Endothelial cell of umbilical vein (primary cell): ENCODE data around the gene PNPLA1.

Experiments
- CTCF ChIP-seq, 2 donors: IDR thresholded peaks; 1 replicate in 1 of 2; 2 replicates in 1 of 2; pipeline ENCODE4 v1.5.1; 2011; ENCODE audit warnings: low read length in 2 of 2, mild to moderate bottlenecking in 2 of 2, moderate library complexity in 2 of 2, control low read depth in 1 of 2, inconsistent platforms in 1 of 2, low read depth in 1 of 2; ENCODE audit not compliant: insufficient read depth in 1 of 2; ENCODE audit errors: extremely low read depth in 1 of 2
- EZH2 ChIP-seq: IDR thresholded peaks from 2 replicates; pipeline ENCODE4 v1.6.1; 2012; ENCODE audit warnings: borderline replicate concordance, low read depth, mild to moderate bottlenecking, moderate library complexity, low read length, inconsistent platforms; ENCODE audit not compliant: severe bottlenecking
- FOS ChIP-seq: IDR thresholded peaks from 2 replicates; pipeline ENCODE4 v1.6.1; 2011; ENCODE audit warnings: mild to moderate bottlenecking, low read length, moderate library complexity, borderline replicate concordance; ENCODE audit not compliant: insufficient read depth
- GATA2 ChIP-seq: IDR thresholded peaks from 2 replicates; pipeline ENCODE4 v1.7.0; 2011; ENCODE audit warnings: low read depth, mild to moderate bottlenecking, moderate library complexity, mixed read lengths, low read length; ENCODE audit not compliant: insufficient read length, insufficient read depth
- MYC ChIP-seq: IDR thresholded peaks from one replicate; pipeline ENCODE4 v1.6.1; 2011; ENCODE audit warnings: mild to moderate bottlenecking, low read depth, low read length
- POLR2A ChIP-seq: IDR thresholded peaks from 2 replicates; pipeline ENCODE4 v1.6.1; 2012; ENCODE audit warnings: low read depth, mild to moderate bottlenecking, control low read depth, low read length
- POLR2AphosphoS5 ChIP-seq: IDR thresholded peaks from 2 replicates; pipeline ENCODE4 v1.6.1; 2012; ENCODE audit warnings: low read depth, mild to moderate bottlenecking, control low read depth, low read length, moderate library complexity; ENCODE audit not compliant: insufficient read depth
- TF ChIP-seq, protein P1 (sequence below): IDR thresholded peaks from 2 replicates; pipeline ENCODE4 v1.6.1; 2011; ENCODE audit not compliant: insufficient read depth, insufficient read length

GRCh38 chr6:36230371-36230770 lies 39.5 kb upstream of the PNPLA1 start:
- TF ChIP-seq POLR2A (no peak), CTCF (IDR thresholded peaks at IDR 0.05; ENCODE audit: extremely low read depth in 1 of 2, insufficient read depth in 1 of 2, low read depth in 1 of 2, low read length in 2 of 2) (no peak), MYC (no peak), EZH2 (no peak), POLR2AphosphoS5 (no peak), FOS (no peak), GATA2 (no peak)
- TF ChIP-seq, protein P1, sequence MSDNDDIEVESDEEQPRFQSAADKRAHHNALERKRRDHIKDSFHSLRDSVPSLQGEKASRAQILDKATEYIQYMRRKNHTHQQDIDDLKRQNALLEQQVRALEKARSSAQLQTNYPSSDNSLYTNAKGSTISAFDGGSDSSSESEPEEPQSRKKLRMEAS: no peak
